GM12892 (cell line): ENCODE measurements around the gene FBN1.

Experiments
- DNase-seq: peaks from one replicate; pipeline ENCODE4 v3.0.0; 2011; ENCODE audit not compliant: insufficient read length
- FAIRE-seq: peaks from 2 replicates; lab custom pipeline; 2011; peaks lifted over from hg19 to GRCh38; lab: Jason Lieb, UNC
- POLR2A ChIP-seq: IDR thresholded peaks from 2 replicates; pipeline ENCODE4 v1.6.1; 2011; ENCODE audit warnings: low read depth, low read length, control low read depth
- POLR2AphosphoS5 ChIP-seq: IDR thresholded peaks from 2 replicates; pipeline ENCODE4 v1.6.1; 2011; ENCODE audit warnings: low read depth, low read length, control low read depth
- TAF1 ChIP-seq: IDR thresholded peaks from 2 replicates; pipeline ENCODE4 v1.6.1; 2011; ENCODE audit warnings: low read depth, mild to moderate bottlenecking, control low read depth, low read length, borderline replicate concordance

The FBN1 gene

DNA sequence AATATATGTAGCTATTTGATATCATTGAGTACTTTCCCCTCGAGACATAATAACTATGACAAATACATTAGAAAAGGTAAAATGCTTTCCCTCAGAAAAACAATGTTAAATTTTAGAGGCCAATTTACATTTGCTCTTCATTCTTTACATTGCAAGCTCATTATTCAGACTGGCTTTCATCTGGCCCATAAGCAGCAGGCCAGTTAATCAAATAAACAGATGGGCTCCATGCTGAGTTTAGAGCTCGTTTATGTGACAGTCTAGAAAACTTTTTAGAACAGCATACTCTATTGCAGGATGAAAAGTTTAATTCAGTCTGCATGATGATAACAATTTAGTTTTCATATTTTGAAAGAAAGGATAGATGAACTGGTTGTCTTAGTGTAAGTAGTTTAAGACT, 163.7 kb downstream of the FBN1 start:
- TF ChIP-seq POLR2A (no peak), POLR2AphosphoS5 (no peak), TAF1 (no peak)
- FAIRE-seq (no peak), DNase-seq (no peak)

DNA sequence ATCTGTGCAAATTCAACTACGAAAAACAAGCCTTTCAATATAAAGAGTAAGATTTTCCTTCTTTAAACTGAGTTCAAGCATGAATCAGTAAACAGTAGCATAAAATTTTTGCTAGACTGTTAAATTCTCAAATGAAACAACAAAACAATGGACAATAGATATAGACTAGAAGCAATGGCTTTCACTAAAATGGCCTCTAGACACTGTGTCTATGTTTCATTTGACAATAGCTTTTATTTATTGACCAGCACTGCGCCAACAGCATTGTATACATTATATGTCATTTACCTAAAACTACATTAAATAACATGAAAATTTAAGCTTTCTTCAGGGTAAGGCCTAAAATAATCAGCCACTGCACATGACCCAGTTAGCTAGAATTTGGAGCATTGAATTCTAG, 165.8 kb downstream of the FBN1 start:
- TF ChIP-seq POLR2A (no peak), POLR2AphosphoS5 (no peak), TAF1 (no peak)
- DNase-seq (no peak), FAIRE-seq (no peak)

DNA sequence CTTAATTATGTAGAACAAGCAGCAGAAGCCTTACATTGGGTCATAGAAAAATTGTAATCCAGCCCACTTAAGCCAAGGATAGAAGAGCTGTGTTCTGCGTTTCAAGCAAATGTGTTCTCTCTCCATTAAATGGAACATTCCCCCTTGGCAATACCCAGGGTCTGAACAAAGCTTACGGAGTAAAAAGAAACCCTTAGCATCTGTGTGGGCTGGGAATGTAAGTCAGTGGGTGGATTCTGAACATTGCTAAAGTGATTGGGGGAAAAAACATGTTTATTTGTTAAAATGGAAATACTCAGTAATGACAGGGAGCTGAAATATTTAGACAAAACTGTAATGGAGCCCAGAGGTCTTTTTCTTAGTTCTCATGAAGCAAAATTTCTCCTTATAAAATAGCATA, 166.9 kb downstream of the FBN1 start:
- TF ChIP-seq TAF1 (no peak), POLR2A (no peak), POLR2AphosphoS5 (no peak)

DNA sequence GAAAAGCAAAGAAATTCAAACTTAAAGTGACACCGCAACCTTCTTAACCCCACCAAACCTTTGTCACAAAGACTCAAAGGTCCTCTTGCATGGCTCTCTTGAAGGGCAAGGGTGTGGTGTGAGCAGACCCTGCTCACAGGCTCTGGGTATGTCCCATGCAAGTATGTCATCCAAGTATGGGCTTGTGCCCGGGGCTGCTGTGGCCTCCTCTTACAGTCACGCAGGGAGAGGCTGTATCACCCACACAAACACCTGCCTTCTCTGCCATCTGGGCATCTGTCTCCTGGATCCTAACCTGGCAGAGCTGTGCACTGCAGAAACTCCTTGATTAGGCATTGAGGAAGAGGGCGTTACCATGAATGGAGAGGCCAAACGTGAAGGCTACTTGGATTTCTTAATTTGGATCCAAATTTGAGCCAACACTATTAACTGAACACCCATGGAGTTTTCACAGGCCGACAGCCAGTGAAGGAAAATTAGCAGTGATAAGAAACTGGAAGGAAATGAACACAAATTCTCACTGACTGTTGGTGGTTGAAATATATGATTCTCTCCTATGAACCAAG, 167.6 kb downstream of the FBN1 start:
- DNase-seq: no peak
- FAIRE-seq: no peak
- TF ChIP-seq POLR2A (no peak), TAF1 (no peak), POLR2AphosphoS5 (no peak)

More for the DNA sequence above, 166.9 kb downstream of the FBN1 start:
- DNase-seq: no peak
- no peak for FAIRE-seq

GRCh38 chr15:48475600-48476395, 169.7 kb downstream of the FBN1 start:
- FAIRE-seq (peak; percentile 50), DNase-seq (no peak)

DNA sequence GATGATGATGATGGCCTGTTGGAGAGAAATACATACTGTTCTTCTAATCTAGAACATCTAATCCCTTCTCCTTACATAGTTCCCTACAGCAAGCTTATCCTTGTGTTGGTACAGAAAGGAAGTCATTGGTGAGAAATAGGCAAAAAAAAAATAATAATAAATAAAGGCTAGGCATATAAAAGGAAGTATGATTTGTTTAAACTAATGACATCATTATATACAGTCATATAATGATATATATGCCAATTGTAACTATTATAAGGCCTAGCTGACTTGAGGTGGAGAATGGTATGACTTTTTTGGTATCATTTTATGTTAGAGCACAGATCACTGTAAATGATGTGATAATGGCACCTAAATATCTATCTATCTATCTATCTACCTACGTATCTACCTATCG, 171.8 kb downstream of the FBN1 start:
- FAIRE-seq: no peak
- no peak for TF ChIP-seq TAF1
- no peak for TF ChIP-seq POLR2AphosphoS5
- no peak for TF ChIP-seq POLR2A
- DNase-seq: no peak

More at GRCh38 chr15:48475600-48476395, 169.7 kb downstream of the FBN1 start:
- no peak for TF ChIP-seq POLR2A
- TF ChIP-seq TAF1: no peak

DNA sequence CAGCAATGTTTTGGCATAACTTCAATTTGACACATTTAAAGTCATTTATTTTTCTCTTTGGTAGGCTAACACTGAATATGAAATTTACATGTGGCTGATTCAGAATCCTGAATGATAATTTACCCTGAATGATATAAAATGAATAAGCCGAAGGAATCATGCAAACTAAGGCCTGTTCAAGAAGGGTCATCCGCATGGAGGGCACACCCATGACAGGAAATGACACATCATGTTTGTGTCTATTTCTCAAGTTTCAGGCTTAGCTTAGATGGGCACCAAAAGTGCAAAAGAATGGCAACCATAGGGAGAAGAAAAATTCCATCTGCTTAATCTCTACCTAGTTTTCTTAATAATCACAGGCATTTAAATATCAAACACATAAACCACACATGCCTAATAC, 172.8 kb downstream of the FBN1 start:
- TF ChIP-seq TAF1 (no peak), POLR2A (no peak), POLR2AphosphoS5 (no peak)
- no peak for FAIRE-seq
- no peak for DNase-seq

DNA sequence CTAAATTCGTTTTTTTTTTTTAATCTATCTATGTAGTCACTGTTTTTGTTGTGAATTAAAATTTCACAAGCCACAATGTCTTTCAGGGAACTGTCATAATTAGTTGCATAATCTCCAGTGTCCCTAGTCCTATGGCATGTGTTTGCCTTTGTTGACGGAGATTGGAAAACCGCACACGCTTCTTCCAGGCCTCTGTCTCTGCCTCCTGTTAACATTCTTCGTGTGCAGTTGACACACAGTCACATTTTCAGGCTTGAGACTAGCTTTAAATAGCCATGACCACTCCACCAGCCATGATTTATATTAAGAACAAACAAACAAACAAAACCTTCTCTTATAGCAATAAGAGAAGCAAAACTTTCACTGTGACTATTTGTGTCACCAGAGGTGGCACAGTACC, 174.4 kb downstream of the FBN1 start:
- no peak for FAIRE-seq
- no peak for DNase-seq
- TF ChIP-seq TAF1 (no peak), POLR2A (no peak), POLR2AphosphoS5 (no peak)

- TF ChIP-seq POLR2AphosphoS5 (no peak), POLR2A (no peak), TAF1 (no peak)
- no peak for DNase-seq
- no peak for FAIRE-seq
Observed at GRCh38 chr15:48470096-48470495, 175.4 kb downstream of the FBN1 start.

GRCh38 chr15:48469681-48470080, 175.8 kb downstream of the FBN1 start:
- DNase-seq (no peak), FAIRE-seq (no peak)
- TF ChIP-seq POLR2A (no peak), POLR2AphosphoS5 (no peak)

DNA sequence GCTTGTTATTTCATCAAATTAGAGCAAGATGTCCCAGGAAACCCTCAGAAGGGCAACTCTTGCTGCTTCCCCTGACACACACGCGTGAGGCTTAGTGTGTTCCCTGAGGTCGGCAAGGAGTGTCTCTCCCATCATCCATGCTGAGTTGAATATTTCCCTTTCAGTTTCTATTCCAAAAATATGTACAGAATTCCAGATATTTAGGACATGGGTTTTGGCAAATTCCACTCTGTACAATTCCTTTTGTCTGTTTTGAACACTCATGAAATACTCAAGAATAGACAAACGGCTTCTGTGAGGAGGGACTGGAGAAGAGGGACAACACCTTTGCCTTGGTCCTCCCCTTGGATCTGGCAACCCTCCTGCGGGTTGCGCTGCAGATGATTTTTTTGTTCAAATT, 176.2 kb downstream of the FBN1 start:
- TF ChIP-seq POLR2A: no peak
- TF ChIP-seq TAF1: no peak
- TF ChIP-seq POLR2AphosphoS5: no peak
- no peak for DNase-seq
- FAIRE-seq: no peak

- FAIRE-seq (no peak), DNase-seq (no peak)
- TF ChIP-seq POLR2A (no peak), POLR2AphosphoS5 (no peak), TAF1 (no peak)
Observed at GRCh38 chr15:48467801-48468200, 177.7 kb downstream of the FBN1 start.

GRCh38 chr15:48466820-48467219, 178.7 kb downstream of the FBN1 start:
- TF ChIP-seq TAF1 (no peak), POLR2A (no peak)
- no peak for DNase-seq
- FAIRE-seq: no peak
